Central memory CD4-positive, alpha-beta T cell (primary cell): ENCODE measurements around the gene SAMD3.
"Not testable (repeated sequence)": the region's sequence is repeated elsewhere in the genome, so short reads cannot be mapped to it uniquely, and the experiment has no call there.

Experiments used
- DNase-seq: peaks from one replicate; pipeline ENCODE4 v3.0.0; 2022
- total RNA-seq, 3 experiments: gene quantifications; one replicate each; lab custom pipeline; 2026; lab: John Stamatoyannopoulos, UW

Gene SAMD3, protein sequence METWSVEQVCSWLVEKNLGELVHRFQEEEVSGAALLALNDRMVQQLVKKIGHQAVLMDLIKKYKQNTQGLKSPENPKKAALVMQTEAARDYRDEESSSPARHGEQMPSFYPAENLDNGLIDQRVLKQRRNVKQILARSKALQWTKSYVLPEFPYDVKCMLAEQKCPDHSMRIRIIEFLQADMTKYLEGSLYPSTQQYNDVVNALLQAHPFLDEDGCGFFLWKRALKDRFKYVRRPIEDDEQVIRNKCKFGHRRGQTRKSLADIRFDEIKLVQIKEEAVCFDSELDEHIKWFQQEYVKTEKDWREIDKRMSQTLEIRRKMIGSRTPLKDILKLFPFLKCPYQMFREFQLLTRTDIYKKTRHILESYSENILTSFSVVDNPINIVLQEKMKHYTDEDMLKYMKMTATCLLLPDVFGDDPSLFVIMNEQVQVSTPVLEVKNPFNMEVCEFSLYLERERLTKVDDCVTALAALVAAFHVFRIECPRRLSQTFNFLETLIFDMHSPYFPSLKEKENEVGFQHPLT
- 0.25 to 14.1 (median 3.4) reads per million in 3 experiments for total RNA-seq

DNA sequence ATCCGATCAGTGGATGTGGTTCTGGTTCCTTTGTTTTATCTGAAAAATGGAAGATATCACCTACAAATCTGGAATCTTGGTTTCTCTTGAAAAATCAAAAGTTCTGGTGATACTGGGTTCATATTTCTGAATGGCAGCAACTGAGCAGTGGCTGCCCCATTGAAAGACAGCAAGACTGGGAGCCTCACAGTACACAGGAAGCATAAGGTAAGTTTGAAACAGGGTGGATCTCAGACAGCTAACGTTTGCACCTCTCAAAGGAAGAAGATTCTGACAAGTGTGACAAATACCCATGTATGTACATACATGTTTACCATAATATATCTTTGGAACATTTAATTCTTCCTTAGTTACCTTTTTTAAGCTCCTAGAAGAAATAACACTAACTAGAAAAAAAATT, at the start of gene SAMD3:
SAMD3 (minus strand) TSS at position 177 of the 400 bp plus-strand sequence. CDS start 7,678 bp downstream, outside the sequence.
- DNase-seq: peak; percentile 23

DNA sequence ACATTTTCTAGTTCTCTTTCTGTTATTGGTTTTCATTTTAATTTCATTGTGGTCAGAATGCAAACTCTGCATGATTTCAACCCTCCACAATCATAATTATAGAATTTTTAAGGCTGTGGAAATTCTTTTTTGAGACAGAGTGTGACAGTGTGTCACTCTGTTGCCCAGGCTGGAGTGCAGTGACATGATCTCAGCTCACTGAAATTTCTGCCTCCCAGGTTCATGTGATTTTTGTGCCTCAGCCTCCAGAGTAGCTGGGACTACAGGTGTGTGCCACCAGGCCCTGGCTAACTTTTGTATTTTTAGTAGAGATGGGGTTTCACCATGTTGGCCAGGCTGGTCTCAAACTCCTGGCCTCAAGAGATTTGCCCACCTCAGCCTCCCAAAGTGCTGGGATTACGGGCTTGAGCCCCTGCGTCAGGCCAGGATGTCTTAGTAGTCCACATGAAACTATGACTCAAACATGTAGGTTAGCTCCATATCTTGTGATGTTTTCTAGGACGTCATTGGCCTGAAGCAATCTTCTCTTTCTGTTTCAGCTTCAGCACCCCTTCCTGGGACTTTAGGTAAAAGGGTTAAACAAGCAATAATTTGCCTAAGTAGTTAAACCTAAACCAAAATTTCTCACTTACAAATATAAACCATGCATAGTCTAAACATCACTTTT, 47.4 kb upstream of the SAMD3 start:
- DNase-seq: no peak

DNA sequence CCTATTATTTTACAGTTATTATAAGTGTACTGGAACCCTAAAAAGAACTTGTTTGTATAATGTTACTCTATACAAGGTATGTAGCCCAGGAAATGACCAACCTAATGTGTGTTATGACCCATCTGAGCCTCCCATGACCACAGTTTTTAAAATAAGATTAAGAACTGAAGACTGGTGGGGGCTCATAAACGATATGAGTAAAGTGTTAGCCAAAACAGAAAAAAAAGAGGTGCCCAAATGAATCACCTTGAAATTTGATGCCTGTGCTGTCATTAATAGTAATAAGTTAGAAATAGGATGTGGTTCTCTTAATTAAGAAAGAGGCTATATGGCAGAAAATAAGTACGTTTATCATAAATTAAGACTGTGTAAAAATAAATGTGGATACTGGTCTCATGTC, 42.8 kb upstream of the SAMD3 start:
- not testable (repeated sequence) for DNase-seq

DNA sequence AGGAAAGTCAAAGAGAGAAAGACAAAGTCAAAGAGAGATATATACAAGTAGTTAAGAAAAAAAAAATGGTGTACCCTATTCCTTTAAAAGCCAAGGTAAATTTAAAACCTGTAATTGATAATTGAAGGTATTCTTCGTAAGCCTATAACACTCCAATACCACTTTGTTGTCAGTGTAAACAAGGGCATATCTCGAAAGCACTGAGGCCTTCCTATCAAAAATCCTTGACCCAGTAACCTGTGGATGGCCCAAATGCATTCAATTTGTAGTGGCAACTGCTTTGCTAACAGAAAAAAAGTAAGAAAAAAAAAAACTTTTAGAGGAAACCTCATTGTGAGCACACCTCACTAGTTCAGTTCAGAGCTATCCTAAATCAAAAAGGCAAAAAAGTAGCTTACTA, 39.3 kb upstream of the SAMD3 start:
- no peak for DNase-seq

DNA sequence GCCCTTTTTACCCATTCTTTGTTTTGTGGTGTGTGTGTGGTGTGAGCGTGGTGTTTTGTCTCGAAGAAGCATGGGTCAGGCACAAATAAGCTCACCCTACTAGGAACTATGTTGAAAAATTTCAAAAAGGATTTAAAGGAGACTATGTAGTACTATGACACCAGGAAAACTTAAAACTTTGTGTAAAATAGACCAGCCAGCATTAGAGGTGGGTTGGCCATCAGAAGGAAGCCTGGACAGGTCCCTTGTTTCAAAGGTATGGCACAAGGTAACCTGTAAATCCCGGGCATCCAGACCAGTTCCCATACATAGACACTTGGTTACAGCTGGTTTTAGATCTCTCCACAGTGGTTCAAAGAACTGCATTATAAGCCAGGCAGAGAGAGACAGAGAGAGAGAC, 38.8 kb upstream of the SAMD3 start:
- not testable (repeated sequence) for DNase-seq

DNA sequence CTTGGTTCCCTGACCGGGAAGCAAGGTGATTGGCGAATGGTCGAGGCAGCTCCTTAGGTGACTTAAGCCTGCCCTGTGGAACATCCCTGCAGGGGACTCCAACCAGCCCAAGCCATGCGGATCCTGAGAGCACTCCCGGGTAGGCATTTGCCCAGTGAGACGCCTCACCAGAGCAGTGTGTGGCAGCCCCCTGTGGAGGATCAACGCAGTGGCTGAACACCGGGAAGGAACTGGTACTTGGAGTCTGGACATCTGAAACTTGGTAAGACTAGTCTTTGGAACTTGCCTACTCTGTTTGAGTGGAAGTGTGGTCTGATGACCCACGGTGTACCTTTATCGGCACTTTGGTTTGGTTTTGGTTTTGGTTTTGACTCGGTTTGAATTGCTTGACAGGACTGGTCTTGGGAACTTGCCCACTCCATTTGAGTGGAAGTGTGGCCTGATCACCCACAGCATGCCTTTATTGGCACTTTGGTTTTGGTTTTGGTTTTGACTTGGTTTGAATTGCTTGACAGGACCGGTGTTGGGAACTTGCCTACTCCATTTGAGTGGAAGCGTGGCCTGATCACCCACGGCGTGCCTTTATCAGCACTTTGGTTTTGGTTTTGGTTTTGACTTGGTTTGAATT, 38.0 kb upstream of the SAMD3 start:
- DNase-seq: peak; percentile 31

DNA sequence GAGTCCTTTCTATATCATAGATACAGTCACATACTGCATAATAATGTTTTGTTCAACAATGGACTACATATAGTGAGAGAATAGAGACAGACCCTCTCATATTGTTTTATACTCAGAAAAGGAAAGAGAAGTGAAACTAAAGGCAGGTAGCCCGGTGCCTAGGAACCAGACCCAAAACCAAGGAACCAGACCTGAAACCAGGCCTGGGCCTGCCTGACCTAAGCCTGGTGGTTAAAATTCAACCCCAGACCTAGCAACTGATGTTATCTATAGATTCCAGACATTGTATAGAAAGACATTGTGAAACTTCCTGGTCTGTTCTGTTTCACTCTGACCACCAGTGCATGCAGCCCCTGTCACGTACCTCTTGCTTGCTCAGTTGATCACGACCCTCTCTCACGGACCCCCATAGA, 37.3 kb upstream of the SAMD3 start:
- not testable (repeated sequence) for DNase-seq

DNA sequence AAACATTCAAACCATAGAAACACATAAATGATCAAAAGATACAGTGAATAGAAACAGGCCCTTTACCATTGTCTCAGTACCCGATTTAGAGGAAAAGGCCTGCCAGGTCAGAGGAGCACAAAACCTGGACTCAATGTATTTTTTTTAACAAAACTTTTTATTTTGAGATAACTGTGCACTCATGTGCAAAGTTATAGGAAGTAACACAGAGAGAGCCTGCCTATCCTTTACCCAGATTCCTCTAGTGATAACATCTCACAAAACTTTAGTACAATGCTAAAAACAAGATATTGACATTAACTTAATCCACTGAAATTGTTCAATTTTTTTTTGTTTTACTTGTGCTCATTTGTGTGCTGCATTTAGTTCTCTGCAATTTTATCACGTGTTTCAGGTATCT, 36.8 kb upstream of the SAMD3 start:
- no peak for DNase-seq

DNA sequence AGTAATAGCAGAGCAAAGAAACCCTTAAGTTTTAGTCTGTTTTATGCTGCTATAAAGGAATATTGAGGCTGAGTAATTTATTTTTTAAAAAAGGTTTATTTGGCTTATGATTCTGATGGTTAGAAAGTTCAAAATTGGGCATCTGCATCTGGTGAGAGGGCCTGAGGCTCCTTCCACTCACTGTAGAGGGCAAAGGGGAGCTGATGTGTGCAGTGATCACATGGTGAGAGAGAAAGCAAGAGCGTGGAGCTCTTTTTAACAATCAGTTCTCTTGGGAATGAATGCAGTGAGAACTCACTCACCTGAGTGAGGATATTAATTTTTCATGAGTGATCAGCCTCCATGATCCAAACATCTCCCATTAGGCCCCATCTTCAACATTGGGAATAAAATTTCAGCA, 36.4 kb upstream of the SAMD3 start:
- DNase-seq: no peak

DNA sequence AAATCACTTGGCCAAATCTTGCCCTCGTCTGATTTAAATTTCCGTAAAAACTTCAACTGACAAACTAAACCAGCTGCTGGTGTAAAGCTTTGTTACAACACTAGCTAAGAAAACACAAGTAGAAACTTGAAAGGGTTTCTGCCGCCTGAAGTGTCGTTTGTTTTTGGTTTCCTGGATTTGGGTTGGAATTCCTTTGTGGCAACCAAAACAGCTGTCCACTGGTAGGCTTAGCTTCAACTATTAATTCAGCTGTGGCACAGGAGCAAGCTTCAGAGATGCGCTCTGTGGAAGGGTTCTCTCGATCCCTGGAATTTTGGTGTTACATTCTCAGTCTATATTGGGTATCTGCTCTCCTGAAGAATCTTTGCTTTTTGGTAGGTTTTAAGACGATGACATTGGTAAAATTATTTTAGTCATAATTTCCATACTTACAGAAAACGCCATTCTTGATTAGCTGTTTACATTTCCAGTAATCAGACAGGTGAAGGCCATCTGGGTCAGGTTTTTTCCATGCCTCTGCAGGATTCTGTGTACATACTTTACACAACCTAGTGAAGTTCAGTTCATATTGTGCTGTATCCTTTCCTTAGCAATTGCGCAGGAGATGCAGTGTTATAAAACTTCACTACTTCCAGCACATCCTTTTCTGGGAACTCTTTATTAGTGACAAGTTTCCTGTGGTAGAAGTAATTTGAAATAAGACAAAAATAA, 29.9 kb upstream of the SAMD3 start:
- no peak for DNase-seq

DNA sequence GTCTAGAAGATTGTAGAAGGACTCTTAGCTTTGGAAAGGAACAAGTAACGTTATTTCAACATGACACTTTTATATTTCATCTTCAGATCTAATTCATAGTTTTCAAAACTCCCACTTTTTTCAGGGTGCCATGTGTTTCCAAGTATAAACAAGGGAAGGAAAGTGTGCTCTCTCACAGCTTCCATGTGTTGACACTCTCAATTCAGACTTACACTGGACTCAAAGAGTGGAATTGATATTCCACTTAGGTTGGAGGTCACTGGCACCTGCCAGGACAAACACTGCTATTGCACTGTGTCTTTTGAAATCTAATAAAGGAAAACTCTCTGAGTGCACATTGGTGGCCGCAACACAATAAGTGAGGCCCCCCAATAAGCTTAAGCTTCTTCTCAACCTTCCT, 22.5 kb upstream of the SAMD3 start:
- DNase-seq: no peak

DNA sequence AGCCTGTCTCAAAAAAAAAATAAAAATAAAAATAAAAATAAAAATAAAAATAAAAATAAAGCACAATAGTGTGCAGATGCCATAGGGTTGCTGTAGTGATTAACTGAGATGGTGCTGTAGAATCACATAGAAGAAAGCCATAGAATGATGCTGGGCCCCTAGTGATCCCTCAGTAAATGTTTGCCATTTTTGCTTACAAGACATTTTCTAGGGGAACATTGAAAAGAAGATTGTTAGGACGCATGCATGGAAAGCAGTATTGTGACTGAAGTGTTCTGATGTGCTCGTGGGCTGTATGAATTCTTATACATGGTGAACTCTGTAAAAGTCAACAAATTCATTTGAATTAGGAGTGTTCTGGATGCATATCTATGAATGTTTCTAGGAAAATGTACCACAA, 22.0 kb upstream of the SAMD3 start:
- DNase-seq: no peak

DNA sequence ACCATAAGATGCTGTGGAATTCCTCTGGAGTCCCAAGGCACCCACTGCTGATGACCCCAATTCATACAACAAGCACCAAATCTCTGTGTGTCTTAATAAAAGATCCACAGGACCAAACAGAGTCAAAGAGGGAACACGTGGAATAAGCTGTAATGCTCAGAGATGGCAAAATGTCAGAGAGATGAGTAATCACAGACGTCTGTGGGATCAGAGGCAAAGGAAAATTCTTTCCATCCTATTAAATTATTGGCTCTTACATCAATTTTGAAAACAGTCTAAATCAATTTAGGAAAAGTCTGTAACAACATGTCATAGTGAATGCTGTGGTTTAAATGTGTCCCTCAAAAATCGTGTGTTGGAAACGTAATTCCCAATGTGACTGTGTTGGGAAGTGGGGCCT, 17.5 kb upstream of the SAMD3 start:
- DNase-seq: no peak

DNA sequence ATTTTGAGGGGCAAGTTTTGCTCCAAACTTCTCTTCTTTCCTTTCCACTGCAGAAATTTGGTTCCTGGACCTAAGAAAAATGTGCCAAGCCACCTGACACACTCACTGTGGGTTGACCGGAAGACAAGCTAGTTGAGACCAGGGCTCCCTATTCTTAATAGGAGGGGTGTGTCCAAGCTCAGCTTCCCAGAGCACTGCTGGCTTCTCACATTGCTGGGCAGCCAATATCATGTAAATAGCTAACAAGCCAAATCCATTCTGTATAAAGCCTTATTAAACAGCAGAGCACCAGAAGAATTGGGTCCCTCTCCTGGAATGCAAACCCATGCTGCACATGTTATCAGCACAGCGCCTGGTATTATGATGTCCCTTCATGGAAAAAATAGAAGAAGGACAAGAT, 17.0 kb upstream of the SAMD3 start:
- DNase-seq: no peak

DNA sequence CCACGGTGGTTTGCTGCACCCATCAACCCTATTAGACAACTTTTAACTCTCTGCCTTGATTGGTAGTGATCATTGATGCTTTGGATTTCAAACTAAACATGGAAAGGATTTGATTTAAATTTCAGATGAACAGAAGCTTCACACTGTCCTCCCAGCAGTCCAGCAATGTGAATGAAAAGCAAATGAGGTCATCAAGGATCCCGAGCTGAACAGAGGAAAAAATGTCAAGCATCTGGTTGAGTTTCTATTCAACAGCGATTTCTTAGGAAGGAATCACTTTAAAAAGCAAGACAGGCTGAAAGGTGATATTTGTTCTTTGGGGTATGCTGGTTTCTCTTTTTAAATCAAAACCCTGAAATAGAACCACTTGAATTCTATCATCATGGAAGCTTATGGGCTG, 10.6 kb upstream of the SAMD3 start:
- DNase-seq: no peak

DNA sequence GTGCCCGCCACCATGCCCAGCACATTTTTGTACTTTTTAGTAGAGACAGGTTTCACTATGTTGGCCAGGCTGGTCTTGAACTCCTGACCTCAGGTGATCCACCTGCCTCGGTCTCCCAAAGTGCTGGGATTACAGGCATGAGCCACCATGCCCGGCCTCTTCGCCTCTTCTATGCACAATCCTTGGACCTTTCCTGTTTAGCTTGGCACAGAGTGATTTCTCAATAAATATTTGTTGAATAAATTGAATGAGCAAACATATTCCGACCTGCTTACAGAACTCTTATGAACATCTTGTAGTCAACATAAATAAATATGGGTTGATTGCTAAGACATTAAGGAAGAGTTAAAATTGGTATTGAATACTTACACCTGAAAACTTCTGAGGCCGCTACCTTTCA, 7.8 kb upstream of the SAMD3 start:
- not testable (repeated sequence) for DNase-seq

DNA sequence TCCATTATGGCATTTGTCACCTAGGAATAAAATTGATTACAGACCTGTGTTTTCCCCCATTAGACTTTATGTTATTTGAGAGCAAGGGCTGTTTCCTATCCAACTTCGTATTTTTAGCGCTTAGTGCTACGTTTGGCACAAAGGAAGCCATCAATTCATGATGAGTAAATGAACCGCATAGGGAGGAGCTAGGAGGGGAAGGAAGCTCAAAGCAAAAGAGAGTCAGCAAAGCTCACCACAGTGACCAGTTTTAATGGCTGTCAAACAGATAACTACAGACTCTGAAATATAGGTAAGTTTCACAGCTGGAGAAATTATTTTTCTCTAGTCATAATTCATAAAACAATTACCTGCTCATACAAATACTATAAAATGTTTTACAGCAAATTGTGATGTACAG, 6.9 kb upstream of the SAMD3 start:
- peak; percentile 29 for DNase-seq

DNA sequence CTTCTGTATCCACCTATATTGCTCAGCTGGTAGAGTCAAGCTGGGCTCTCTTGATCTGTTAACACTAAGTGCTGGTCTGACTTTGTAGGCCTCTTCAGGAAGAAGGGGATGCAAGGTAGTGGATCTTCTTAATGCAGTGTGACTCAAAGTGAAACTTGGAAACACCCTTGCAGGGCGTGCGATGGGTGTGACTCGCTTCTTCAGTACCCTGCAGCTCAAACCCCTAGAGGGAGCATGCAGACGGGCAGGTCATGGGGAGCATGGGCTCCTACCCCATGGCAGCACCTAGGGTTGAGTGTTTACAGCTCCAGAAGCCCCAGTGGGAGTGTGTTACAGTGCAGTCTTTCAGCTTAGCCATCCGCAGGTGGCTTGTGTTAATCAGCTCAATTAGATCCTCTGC, 757 bp upstream of the SAMD3 start:
- peak; percentile 60 for DNase-seq

DNA sequence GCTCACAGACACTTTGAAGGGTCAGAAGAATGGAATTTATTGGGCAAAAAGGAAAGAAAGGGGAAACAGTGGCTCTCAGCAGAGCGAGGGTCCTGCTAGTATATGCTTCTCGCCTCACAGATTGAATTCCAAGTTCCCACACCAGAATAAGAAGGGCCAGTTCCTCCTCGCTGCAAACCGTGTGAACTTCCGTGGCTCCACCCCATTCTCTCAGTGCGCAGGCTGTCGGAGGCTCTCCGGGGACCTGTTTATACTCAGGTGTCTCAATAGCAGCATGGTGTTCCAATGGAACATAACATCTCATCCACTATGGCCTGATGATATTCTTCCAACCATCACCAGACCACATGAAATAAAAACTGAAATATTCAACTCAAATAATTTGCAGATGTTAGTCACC, 4.6 kb downstream of the SAMD3 start:
- DNase-seq: no peak

DNA sequence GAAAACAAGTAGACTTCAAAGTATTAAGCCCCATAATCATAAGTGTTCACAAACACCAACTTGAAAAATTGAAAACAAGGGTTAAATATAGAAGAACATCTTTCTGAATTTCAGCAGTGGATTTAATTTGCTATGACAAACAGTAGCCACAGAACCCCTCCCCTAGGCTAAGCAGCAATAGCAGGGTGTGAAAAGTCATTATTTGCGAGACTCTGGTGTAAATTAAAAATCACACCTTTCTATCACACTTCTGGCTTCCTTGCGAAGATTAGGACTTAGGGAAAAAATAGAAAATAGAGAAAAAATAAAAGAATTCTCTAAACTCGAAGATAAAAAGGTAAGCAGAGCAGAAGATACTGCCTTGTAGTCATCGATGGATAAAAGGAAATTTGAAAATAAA, 6.1 kb downstream of the SAMD3 start:
- DNase-seq: no peak

DNA sequence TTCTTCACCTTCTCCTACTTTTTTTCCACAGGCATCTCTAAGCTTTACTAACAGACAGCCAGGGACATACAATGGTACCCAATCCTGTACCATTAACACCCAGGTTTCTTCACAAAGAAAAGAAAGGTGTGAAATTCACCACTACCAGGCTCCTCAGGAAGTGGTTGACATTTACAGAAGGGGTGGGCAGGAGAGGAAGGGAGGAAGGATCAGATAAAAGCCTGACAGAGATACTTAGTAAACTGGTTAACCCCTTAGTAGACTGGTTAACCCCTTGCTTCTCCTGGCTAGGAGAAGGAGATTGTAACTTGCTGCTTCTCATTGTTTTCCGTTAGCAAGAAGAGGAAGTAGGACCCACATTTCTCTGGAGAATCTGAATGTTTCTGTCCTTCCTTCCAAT, 7.2 kb downstream of the SAMD3 start:
- DNase-seq: peak; percentile 72

DNA sequence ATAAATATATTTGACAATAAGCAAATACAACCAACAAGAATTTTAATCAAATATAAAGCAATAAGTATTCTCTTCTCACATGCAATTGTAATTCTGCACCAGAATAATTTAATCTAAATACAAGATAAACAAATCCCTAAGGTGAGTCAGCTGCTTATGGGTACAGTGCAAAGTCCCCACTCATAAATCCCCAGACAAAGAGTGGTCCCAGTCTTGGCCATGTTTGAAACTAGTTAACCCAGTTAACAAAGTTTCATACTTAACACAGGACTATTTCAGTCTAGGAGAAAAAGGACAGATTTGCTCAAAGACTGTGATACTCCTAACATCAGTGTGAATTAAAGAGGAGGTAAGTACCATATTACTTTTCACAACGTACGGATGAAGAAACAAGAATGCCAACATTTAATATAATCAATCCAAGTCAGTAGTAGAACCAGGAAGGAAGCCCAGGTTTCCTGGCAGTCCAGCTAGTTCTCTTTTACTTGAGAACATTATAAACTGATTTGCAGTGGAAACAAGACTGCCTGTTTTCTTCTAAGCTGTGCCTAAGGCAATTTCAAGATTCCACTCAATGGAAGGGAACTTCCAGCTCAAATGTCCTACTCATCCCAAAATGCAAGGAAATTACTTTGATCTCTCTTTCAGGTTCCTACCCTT, 10.4 kb downstream of the SAMD3 start:
- no peak for DNase-seq
